ENCODE results near the gene VPS51. TPM values are rescaled to one million over a fixed set of nuclear protein-coding genes. Genes with fewer than 3 reads are reported as not detected.
A peak's percentile ranks its signal among the peaks of the same experiment; 100 is the strongest.

Gene VPS51
- 82.5 and 113 TPM in 2 replicates for total RNA-seq (2012; rRNA removed)
- polyA plus RNA-seq (2012; rRNA removed) = 56.3 and 71.2 TPM in 2 replicates
- polyA plus RNA-seq (2012; cell fraction: cytosol; rRNA removed) = 72.8 and 96.0 TPM in 2 replicates
- 76.6 and 194 TPM in 2 replicates for polyA plus RNA-seq (2012; cell fraction: nucleus; rRNA removed; ENCODE audit: low replicate concordance)
- Bru-seq, nascent RNA = percentile 72 among the genes with signal in this experiment
- percentile 80 among the genes with signal in this experiment for BruChase-seq, experiment 1, labeled RNA remaining after a 6-hour chase
- BruChase-seq, experiment 2, labeled RNA remaining after a 2-hour chase = percentile 78 among the genes with signal in this experiment
- long read RNA-seq, transcript VPS51-201 (10 exons, 2,714 nt) = major isoform, 67 of 101 reads
- long read RNA-seq, partial matches to known transcripts = 26 of 101 reads
- long read RNA-seq, other reads (novel, unspliced or antisense) = 8 of 101 reads

DNA sequence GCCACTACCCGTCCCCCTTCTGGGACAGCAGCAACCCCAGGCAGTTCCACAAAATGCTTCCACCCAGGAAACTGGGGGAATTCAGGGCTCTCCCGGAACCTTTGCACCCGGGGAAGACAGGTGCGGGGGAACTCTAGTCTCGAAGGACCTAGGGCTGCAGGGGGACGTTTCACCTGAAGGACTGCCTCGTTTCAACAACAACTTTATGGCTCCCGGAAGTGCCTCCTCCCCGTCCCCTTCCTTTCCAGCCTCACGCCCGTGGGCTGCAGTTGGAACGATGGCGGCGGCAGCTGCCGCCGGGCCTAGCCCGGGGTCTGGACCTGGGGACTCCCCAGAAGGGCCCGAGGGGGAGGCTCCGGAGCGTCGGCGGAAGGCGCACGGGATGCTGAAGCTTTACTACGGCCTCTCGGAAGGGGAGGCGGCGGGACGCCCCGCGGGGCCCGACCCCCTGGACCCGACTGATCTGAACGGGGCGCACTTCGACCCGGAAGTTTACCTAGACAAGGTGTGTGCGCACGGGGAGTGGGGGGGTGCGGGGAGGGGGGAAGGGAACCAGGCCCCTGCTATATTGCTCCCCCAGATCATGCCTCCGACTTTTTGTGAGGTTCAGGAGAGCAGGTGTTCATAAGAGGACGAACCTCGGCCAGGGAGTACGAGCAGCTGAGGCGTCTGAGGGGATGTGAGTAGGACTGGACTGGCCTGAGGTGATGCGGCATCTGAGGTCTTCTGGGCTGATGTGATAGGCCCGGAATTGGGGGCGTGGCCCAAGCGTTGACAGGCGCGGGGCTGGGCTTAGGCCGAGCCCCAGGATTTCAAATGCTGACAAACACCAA is at the start of gene VPS51:
Gene VPS51 (plus strand): TSS at position 241 of the 833 bp plus-strand sequence. CDS start 37 bp downstream, at position 278.
- CTCF ChIA-PET = interaction anchor here (3.9 kb wide), 1 partner anchor 15 kb away, joined by 15 read pairs; the partner anchor contains the start of gene TM7SF2
- H3K9me3 ChIP-seq (ENCODE audit: control insufficient read depth, insufficient read depth, low read length) = no peaks in the 10 kb centered on the region
- H2BK5ac ChIP-seq (ENCODE audit: low read depth, low read length, poor library complexity, severe bottlenecking) = no peak within 1 kb of the TSS
- no peak within 1 kb of the TSS for H3K56ac ChIP-seq (ENCODE audit: extremely low read depth, insufficient read depth, low read length)
- peak within 1 kb of the TSS; percentile 89 for H4K5ac ChIP-seq (ENCODE audit: low read depth, low read length)
- no peak within 1 kb of the TSS for H3K18ac ChIP-seq (ENCODE audit: low read depth, low read length)
- H3K36me3 ChIP-seq (ENCODE audit: control insufficient read depth, insufficient read depth, low read length) = 0 out of 2 replicates have a peak, but pooled peaks cover 2% of the 10 kb centered on the region
- H2BK120ac ChIP-seq (ENCODE audit: low read depth, low read length) = no peak within 1 kb of the TSS
- WGBS, 2 experiments (ENCODE audit: extremely low coverage in 2 of 2, insufficient read length in 1 of 2) = 0% methylated on average over 19 of the region's 52 CpGs; no CpG with 5 or more reads in 1 of the 2 experiments
- peak within 1 kb of the TSS; percentile 39 for H3K4me2 ChIP-seq (ENCODE audit: low read depth, low read length)
- H3K14ac ChIP-seq (replicated peaks; ENCODE audit: low read depth, low read length) = peak within 1 kb of the TSS; percentile 58; the same call in 1 of the 2 replicates
- peak within 1 kb of the TSS; percentile 41 for H3K4me3 ChIP-seq (ENCODE audit: insufficient read depth, low read depth, low read length)
- ATAC-seq (ENCODE audit: low read depth) = peak; percentile 99
- peak within 1 kb of the TSS; percentile 15 for H3K27ac ChIP-seq (ENCODE audit: insufficient read depth, low read length)
- H2AK9ac ChIP-seq (replicated peaks; ENCODE audit: low read depth, low read length, poor library complexity) = peak within 1 kb of the TSS; percentile 95
- H4K20me1 ChIP-seq (ENCODE audit: insufficient read depth, low read length) = no peaks in the 10 kb centered on the region
- DNase-seq = peak; percentile 90
- peak within 1 kb of the TSS; percentile 53 for H3K9ac ChIP-seq (ENCODE audit: low read depth, low read length)
- peak within 1 kb of the TSS; percentile 99 to 100 for H4K8ac ChIP-seq (ENCODE audit: low read depth in 2 of 2, low read length in 2 of 2)
- H2AFZ ChIP-seq (replicated peaks; ENCODE audit: low read length, poor library complexity) = peak within 1 kb of the TSS; percentile 97
- no peak within 1 kb of the TSS for H2BK15ac ChIP-seq (ENCODE audit: low read depth, low read length)
- in situ Hi-C loops (cut with MboI; ENCODE audit: low sequenced_read_pairs) (no loop called here), intact Hi-C loops (cut with micrococcal nuclease) (loop anchor here (1.0 to 5.0 kb wide), 2 partner anchors 12 to 179 kb away; partner anchors contain the start of genes ATG2A, CDCA5 and ZFPL1), dilution Hi-C loops (cut with HindIII; ENCODE audit: low sequenced_read_pairs, unreplicated experiment) (no loop called here)
- peak within 1 kb of the TSS; percentile 77 for H3K4ac ChIP-seq (ENCODE audit: low read depth, low read length)
- TF ChIP-seq BHLHE40 (IDR thresholded peaks at IDR 0.05; ENCODE audit: low read depth, low read length) (peak; percentile 64), FOS (IDR thresholded peaks at IDR 0.05; ENCODE audit: low read depth, low read length) (no peak; the same call in 1 of the 2 replicates), NFE2L2 (IDR thresholded peaks at IDR 0.05; ENCODE audit: low read depth, low read length) (no peak), MXI1 (IDR thresholded peaks at IDR 0.05; ENCODE audit: borderline replicate concordance, low read depth, low read length) (peak; percentile 70; the same call in 1 of the 2 replicates), POLR2A (IDR thresholded peaks at IDR 0.05; ENCODE audit: low read depth, low read length) (peak; percentile 97), SMC3 (IDR thresholded peaks at IDR 0.05; ENCODE audit: low read depth, low read length) (peak; percentile 11; the same call in 1 of the 2 replicates), MAZ (IDR thresholded peaks at IDR 0.05; ENCODE audit: borderline replicate concordance, low read depth, low read length) (peak; percentile 94)
- TF ChIP-seq, protein P1, sequence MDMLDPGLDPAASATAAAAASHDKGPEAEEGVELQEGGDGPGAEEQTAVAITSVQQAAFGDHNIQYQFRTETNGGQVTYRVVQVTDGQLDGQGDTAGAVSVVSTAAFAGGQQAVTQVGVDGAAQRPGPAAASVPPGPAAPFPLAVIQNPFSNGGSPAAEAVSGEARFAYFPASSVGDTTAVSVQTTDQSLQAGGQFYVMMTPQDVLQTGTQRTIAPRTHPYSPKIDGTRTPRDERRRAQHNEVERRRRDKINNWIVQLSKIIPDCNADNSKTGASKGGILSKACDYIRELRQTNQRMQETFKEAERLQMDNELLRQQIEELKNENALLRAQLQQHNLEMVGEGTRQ (IDR thresholded peaks at IDR 0.05; ENCODE audit: low read depth, low read length) = peak; percentile 39; the same call in 1 of the 2 replicates
- TF ChIP-seq, protein P2, sequence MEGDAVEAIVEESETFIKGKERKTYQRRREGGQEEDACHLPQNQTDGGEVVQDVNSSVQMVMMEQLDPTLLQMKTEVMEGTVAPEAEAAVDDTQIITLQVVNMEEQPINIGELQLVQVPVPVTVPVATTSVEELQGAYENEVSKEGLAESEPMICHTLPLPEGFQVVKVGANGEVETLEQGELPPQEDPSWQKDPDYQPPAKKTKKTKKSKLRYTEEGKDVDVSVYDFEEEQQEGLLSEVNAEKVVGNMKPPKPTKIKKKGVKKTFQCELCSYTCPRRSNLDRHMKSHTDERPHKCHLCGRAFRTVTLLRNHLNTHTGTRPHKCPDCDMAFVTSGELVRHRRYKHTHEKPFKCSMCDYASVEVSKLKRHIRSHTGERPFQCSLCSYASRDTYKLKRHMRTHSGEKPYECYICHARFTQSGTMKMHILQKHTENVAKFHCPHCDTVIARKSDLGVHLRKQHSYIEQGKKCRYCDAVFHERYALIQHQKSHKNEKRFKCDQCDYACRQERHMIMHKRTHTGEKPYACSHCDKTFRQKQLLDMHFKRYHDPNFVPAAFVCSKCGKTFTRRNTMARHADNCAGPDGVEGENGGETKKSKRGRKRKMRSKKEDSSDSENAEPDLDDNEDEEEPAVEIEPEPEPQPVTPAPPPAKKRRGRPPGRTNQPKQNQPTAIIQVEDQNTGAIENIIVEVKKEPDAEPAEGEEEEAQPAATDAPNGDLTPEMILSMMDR (conservative IDR thresholded peaks at IDR 0.05; ENCODE audit: low read depth, low read length) = no peak
- TF ChIP-seq, protein P3, sequence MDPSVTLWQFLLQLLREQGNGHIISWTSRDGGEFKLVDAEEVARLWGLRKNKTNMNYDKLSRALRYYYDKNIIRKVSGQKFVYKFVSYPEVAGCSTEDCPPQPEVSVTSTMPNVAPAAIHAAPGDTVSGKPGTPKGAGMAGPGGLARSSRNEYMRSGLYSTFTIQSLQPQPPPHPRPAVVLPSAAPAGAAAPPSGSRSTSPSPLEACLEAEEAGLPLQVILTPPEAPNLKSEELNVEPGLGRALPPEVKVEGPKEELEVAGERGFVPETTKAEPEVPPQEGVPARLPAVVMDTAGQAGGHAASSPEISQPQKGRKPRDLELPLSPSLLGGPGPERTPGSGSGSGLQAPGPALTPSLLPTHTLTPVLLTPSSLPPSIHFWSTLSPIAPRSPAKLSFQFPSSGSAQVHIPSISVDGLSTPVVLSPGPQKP (IDR thresholded peaks at IDR 0.05; ENCODE audit: borderline replicate concordance, low read depth, low read length) = 0 out of 2 replicates have a peak, but pooled peaks have one; percentile 65
- H2AK5ac ChIP-seq (ENCODE audit: low read depth, low read length) = peak within 1 kb of the TSS; percentile 80
- peaks cover 4% of the 10 kb centered on the region; the same call in 1 of the 2 replicates for H3K9me1 ChIP-seq (ENCODE audit: insufficient read depth, low read length)
- H3K27me3 ChIP-seq (ENCODE audit: control insufficient read depth, insufficient read depth, low read length) = no peaks in the 10 kb centered on the region
- H3K23ac ChIP-seq (ENCODE audit: low read depth, low read length) = no peak within 1 kb of the TSS
- TSS peak; percentile 9 for BruUV-seq (replicated peaks)
- H3K79me1 ChIP-seq (ENCODE audit: low read depth in 1 of 2, low read length in 2 of 2) = peaks cover 10 to 25% of the 10 kb centered on the region in 2 experiments
- H2BK20ac ChIP-seq (ENCODE audit: low read depth, low read length) = peak within 1 kb of the TSS; percentile 10; the same call in 1 of the 2 replicates
- H3K4me1 ChIP-seq (ENCODE audit: control insufficient read depth, insufficient read depth, low read length) = no peaks in the 10 kb centered on the region
- H4K91ac ChIP-seq (ENCODE audit: insufficient read depth, low read depth, low read length) = peak within 1 kb of the TSS; percentile 59
- POLR2A ChIA-PET (ENCODE audit: unreplicated experiment) = interaction anchor here (0.8 kb wide), 1 partner anchor 11 kb away, joined by 4 read pairs; no protein-coding TSS in a partner anchor

Measured in IMR-90 (cell line).